ENCODE data around the gene DIP2C.

- TF ChIP-seq POLR2A (IDR thresholded peaks at IDR 0.05; ENCODE audit: low read depth, low read length): no peak
- TF ChIP-seq POLR2AphosphoS5 (IDR thresholded peaks at IDR 0.05; ENCODE audit: low read depth, low read length): no peak
Observed at GRCh38 chr10:575402-576129, 113.9 kb downstream of the DIP2C start.

Measured in GM12892 (cell line).